WI38 (cell line): ENCODE results near the gene CIDEC.
A peak's percentile ranks its signal among the peaks of the same experiment; 100 is the strongest.

Source experiments
- H3K4me3 ChIP-seq: 2 replicates; pipeline ENCODE4 v1.5.1; 2011; ENCODE audit warnings: low read depth, mild to moderate bottlenecking, control low read depth, low read length
- TF ChIP-seq, protein P1 (sequence below): IDR thresholded peaks from 2 replicates; pipeline ENCODE4 v1.5.1; 2012; ENCODE audit warnings: low read depth, mild to moderate bottlenecking, control low read depth, low read length

CIDEC gene

DNA sequence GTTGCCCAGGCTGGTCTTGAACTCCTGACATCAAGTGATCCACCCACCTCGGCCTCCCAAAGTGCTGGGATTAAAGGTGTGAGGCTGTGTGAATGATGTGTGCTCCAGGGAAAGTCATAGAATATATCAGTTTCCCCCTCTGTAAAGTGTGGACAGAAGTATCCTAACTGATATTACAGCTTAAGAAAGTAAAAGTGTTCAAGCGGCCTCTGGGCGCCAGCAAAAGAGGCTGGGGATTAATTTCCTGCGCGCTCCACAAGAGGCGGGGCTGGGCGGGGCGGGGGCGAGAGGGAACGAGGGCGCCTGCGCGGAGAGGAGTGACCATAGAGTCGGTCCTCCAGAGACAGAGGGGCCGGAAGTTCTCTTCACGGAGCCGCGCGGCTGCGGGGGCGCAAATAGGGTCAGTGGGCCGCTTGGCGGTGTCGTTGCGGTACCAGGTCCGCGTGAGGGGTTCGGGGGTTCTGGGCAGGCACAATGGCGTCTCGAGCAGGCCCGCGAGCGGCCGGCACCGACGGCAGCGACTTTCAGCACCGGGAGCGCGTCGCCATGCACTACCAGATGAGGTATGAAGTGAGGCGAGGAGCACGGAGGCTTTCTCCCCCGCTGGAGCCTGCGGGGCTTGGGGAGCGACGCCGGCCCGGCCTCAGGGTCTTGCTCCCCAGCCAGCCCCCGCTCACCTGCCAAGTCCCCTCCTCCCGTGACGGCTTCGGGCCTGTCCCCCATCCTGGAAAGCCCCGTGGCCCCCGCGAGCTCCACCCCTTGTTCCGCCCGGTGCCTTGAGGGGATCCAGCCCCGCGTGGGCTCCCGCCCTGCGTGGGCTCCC is 10.4 kb upstream of the CIDEC start, which contains the start of gene JAGN1:
Gene JAGN1, plus strand, starts transcription at position 362 of the 823 bp plus-strand sequence. Its CDS starts 113 bp downstream, at position 475.
- peak within 1 kb of the TSS; percentile 91 for H3K4me3 ChIP-seq
- TF ChIP-seq, protein P1, sequence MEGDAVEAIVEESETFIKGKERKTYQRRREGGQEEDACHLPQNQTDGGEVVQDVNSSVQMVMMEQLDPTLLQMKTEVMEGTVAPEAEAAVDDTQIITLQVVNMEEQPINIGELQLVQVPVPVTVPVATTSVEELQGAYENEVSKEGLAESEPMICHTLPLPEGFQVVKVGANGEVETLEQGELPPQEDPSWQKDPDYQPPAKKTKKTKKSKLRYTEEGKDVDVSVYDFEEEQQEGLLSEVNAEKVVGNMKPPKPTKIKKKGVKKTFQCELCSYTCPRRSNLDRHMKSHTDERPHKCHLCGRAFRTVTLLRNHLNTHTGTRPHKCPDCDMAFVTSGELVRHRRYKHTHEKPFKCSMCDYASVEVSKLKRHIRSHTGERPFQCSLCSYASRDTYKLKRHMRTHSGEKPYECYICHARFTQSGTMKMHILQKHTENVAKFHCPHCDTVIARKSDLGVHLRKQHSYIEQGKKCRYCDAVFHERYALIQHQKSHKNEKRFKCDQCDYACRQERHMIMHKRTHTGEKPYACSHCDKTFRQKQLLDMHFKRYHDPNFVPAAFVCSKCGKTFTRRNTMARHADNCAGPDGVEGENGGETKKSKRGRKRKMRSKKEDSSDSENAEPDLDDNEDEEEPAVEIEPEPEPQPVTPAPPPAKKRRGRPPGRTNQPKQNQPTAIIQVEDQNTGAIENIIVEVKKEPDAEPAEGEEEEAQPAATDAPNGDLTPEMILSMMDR = no peak

DNA sequence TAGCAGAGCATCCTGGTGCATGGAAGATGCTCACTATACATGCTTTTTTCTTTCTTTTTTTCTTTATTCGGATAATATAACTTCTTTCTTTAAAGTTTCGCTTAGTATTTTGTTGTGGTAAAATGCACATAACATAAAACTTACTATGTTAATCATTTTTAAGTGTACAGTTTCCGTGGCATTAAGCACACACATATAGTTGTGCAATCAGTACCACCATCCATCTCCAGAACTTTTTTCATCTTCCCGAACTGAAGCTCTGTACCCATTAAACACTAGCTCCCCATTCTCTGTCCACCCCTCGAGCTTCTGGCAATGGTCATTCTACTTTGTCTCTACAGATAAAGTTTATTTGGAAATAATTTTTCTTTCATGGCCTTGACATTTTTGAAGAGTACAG is 9.4 kb upstream of the CIDEC start:
- no peak overlapping the region for H3K4me3 ChIP-seq
- TF ChIP-seq, protein P1 = no peak

DNA sequence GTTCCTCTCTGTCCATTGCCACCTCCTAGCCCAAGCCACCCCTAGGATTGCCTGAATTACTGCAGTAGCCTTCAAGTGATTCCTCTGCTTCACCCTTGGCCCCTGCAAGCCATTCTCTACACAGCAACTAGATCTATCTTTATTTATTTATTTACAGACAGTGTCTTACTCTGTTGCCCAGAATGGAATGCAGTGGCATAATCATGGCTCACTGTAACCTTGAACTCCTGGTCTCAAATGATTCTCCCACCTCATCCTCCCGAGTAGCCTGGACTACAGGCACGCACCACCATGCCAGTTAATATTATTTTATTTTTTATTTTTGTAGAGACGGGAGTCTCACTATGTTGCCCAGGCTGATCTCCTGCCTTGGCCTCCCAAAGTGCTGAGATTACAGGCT is 8.5 kb upstream of the CIDEC start:
- TF ChIP-seq, protein P1 = no peak
- no peak overlapping the region for H3K4me3 ChIP-seq

DNA sequence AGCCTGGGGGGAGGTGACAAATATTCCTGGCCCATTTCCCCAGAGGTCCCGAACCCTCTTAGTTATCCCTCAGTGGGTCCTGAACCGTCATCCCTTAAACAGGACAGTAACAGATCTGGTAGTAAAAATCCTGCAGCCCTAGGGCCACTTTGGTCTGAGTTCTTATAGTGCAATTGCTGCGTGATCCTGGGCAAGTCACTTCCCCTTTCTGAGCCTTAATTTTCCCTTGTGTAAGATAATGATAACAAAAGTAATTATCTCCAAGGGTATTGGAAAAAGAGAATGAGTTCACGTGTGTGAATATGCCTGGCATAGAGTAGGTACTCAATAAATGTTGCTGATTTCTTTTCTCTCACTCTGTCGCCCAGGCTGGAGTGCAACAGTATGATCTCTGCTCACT is 7.4 kb upstream of the CIDEC start:
- TF ChIP-seq, protein P1 = no peak

DNA sequence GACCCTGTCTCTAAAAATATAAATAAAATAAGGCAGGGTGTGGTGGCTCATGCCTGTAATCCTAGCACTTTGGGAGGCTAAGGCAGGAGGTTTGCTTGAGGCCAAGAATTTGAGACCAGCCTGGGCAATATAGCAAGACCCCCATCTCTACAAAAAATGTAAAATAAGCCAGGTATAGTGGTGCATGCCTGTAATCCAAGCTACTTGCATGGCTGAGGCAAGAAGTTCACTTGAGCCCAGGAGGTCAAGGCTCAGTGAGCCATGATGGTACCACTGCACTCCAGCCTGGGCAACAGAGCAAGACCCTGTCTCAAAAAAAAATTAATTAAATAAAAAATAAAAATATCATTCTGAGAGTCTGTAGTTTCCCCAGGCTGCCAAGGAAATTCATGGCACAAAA is 6.3 kb upstream of the CIDEC start:
- TF ChIP-seq, protein P1 = no peak
- H3K4me3 ChIP-seq = no peak overlapping the region

More for the DNA sequence above, 7.4 kb upstream of the CIDEC start:
- no peak overlapping the region for H3K4me3 ChIP-seq

DNA sequence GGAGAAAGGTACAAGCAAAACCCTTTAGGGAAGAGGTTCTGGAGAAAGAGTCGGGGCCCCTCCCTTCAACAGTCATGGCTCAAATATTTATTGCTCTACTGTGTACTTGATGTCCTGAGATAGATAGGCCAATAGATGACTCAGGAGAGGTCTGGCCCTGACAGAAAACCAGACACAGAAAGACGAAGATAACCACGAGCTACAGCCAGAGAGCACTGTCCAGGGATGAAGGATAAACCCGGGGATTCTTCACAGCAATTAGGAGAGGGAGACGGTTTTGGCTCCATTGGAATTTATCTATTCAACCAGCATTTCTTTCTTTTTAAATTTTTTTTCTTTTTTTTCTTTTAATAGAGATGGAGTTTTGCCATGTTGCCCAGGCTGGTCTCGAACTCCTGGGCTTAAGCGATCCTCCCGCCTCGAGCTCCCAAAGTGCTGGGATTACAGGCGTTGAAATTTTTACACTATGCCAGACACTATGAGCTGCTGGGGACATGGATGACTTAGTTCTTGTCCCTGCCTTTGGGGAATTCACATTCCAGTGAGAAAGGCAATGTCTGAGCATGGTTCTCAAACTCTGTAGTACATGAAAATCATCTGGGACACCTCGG is 4.6 kb upstream of the CIDEC start:
- H3K4me3 ChIP-seq = no peak overlapping the region
- TF ChIP-seq, protein P1 = no peak

DNA sequence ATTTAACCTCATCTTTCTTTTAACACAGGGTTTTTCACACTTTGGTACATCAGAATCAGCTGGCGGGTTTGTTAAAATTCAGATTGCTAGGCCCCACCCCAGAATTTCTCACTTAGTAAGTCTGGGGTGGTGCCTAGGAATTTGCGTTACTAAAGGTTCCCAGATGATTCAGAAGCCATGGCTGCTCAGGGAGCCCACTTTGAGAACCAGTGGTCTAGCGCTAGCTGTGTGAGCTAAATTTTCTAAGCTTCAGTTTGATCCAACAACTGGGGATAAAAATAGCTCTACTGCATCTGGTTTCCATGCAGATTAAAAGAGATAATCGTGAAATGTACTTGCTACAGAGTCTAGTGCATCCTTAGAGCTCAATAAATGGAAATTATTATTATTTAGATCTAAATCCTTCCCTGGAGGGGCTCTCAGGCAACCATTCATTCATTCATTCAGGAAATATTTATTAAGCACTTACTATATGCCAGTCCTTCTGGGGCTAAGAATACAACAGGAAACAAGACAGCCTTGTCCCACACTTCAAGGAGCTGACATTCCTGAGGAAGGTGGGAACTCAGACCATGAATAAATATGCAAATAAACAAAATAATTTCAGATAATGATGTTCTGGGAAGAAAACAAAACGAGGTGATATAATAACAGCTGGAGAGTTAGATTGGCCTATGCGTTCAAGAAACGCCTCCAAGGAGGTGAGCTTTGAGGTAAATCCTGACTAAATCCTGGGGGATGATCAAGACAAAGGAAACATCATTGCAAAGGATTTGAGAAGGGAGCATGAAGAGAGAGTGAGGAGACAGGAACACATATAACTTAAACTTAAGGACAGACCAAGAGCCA is 3.9 kb upstream of the CIDEC start:
- no peak overlapping the region for H3K4me3 ChIP-seq

More for the DNA sequence above, 3.9 kb upstream of the CIDEC start:
- TF ChIP-seq, protein P1 = no peak
